GM23338 (cell line): ENCODE measurements around the gene LYPD4. TPM values are rescaled to one million over a fixed set of nuclear protein-coding genes. Genes with fewer than 3 reads are reported as not detected.

Experiments used
- ATAC-seq: fragments of 200-7000 bp; cut with Tn5 transposase; 3 replicates; pipeline ENCODE4 v1.9.1; 2020
- DNase-seq: peaks from one replicate; pipeline ENCODE4 v3.0.0-alpha.2; 2015; ENCODE audit warnings: low spot score
- H2AFZ ChIP-seq: fragments of 200-600 bp; sonication (generic); 2 replicates; pipeline ENCODE4 v1.8.0; 2016; ENCODE audit warnings: antibody characterized with exemption, mild to moderate bottlenecking, moderate library complexity
- H3F3A ChIP-seq: fragments of 200-600 bp; sonication (generic); replicated peaks from 2 replicates; pipeline ENCODE4 v1.8.0; 2017; ENCODE audit warnings: antibody characterized with exemption, mixed run types, low read depth
- H3K27ac ChIP-seq: fragments of 200-600 bp; sonication (generic); 2 replicates; pipeline ENCODE4 v1.6.1; 2016; ENCODE audit warnings: low read depth
- H3K27me3 ChIP-seq: fragments of 200-600 bp; sonication (generic); 2 replicates; pipeline ENCODE4 v1.8.0; 2016; ENCODE audit warnings: mild to moderate bottlenecking, mixed run types, moderate library complexity; ENCODE audit not compliant: insufficient read depth
- H3K36me3 ChIP-seq: fragments of 200-600 bp; sonication (generic); 2 replicates; pipeline ENCODE4 v1.8.0; 2016; ENCODE audit warnings: mild to moderate bottlenecking; ENCODE audit not compliant: insufficient read depth
- H3K4me1 ChIP-seq: fragments of 200-600 bp; sonication (generic); 2 replicates; pipeline ENCODE4 v1.8.0; 2016; ENCODE audit warnings: mild to moderate bottlenecking, moderate library complexity; ENCODE audit not compliant: insufficient read depth
- H3K4me2 ChIP-seq: fragments of 200-600 bp; sonication (generic); 2 replicates; pipeline ENCODE4 v1.7.1; 2017; ENCODE audit warnings: mixed run types
- H3K4me3 ChIP-seq: fragments of 200-600 bp; sonication (generic); 2 replicates; pipeline ENCODE4 v1.6.1; 2016; ENCODE audit warnings: mixed run types
- H3K79me2 ChIP-seq: fragments of 200-600 bp; sonication (generic); replicated peaks from 2 replicates; pipeline ENCODE4 v1.8.0; 2017; ENCODE audit warnings: mild to moderate bottlenecking; ENCODE audit not compliant: insufficient read depth
- H3K9me2 ChIP-seq: fragments of 200-600 bp; sonication (generic); 2 replicates; pipeline ENCODE4 v1.8.0; 2017; ENCODE audit not compliant: insufficient read depth
- H4K20me1 ChIP-seq: fragments of 200-600 bp; sonication (generic); replicated peaks from 2 replicates; pipeline ENCODE4 v1.8.0; 2017; ENCODE audit warnings: mild to moderate bottlenecking; ENCODE audit not compliant: insufficient read depth
- H3K27ac Mint-ChIP-seq: 2 replicates; pipeline ENCODE4 v1.8.0; 2020; ENCODE audit warnings: inconsistent platforms, mild to moderate bottlenecking, moderate library complexity, mixed read lengths
- H3K27me3 Mint-ChIP-seq: 3 replicates; pipeline ENCODE4 v1.8.0; 2022; ENCODE audit warnings: low read depth, mild to moderate bottlenecking, moderate library complexity, mixed read lengths, inconsistent platforms; ENCODE audit not compliant: insufficient read depth, poor library complexity
- H3K36me3 Mint-ChIP-seq: 3 replicates; pipeline ENCODE4 v1.8.0; 2021; ENCODE audit warnings: low read depth, mild to moderate bottlenecking, inconsistent platforms, moderate library complexity, mixed read lengths
- H3K4me1 Mint-ChIP-seq: 3 replicates; pipeline ENCODE4 v1.8.0; 2020; ENCODE audit warnings: mild to moderate bottlenecking, inconsistent platforms, mixed read lengths
- H3K4me3 Mint-ChIP-seq: 3 replicates; pipeline ENCODE4 v1.8.0; 2021; ENCODE audit warnings: moderate library complexity, mild to moderate bottlenecking, inconsistent platforms, mixed read lengths
- H3K9me3 Mint-ChIP-seq: 3 replicates; pipeline ENCODE4 v1.8.0; 2020; ENCODE audit warnings: moderate library complexity, mild to moderate bottlenecking, inconsistent platforms, mixed read lengths
- NANOG ChIP-seq: IDR thresholded peaks from 2 replicates; pipeline ENCODE4 v1.6.1; 2016; ENCODE audit warnings: antibody characterized with exemption, borderline replicate concordance
- POLR2AphosphoS5 ChIP-seq: IDR thresholded peaks from 2 replicates; pipeline ENCODE4 v1.6.1; 2016; ENCODE audit warnings: antibody characterized with exemption, low read depth
- ZNF114 ChIP-seq: fragments of 250-450 bp; sonication (Bioruptor Pico); IDR thresholded peaks from 2 replicates; pipeline ENCODE4 v1.5.0; 2020; ENCODE audit warnings: mild to moderate bottlenecking, moderate library complexity
- ZNF331 ChIP-seq: fragments of 250-450 bp; sonication (Bioruptor Pico); IDR thresholded peaks from 2 replicates; pipeline ENCODE4 v1.5.0; 2020; ENCODE audit warnings: low read depth, mild to moderate bottlenecking, moderate library complexity
- polyA plus RNA-seq: library from polyadenylated mRNA; unstranded; fragments of >200 nt; fragmentation: Nextera tagmentation; extraction: Ambion mirVana; gene quantifications from 2 replicates; pipeline ENCODE4 v1.2.1, GENCODE V29; 2016
- total RNA-seq: library from RNA; depleted of rRNA; stranded (reverse); fragments of >200 nt; shearing (Covaris generic); gene quantifications from 2 replicates; pipeline ENCODE4 v1.2.3, GENCODE V29; 2014
- TF ChIP-seq, protein P1 (sequence below), 2 experiments: fragments of 200-600 bp in 1 of 2; sonication (generic) in 1 of 2; conservative IDR thresholded peaks; 2 replicates each; pipeline versions ENCODE4 v1.5.1 to v1.6.1; 2016 to 2017; ENCODE audit warnings: antibody characterized with exemption in 2 of 2, low read depth in 2 of 2, mild to moderate bottlenecking in 2 of 2, moderate library complexity in 1 of 2
- TF ChIP-seq, protein P2 (sequence below): fragments of 250-450 bp; sonication (Bioruptor Pico); IDR thresholded peaks from 2 replicates; pipeline ENCODE4 v1.5.0; 2020; ENCODE audit warnings: mild to moderate bottlenecking, moderate library complexity
- TF ChIP-seq, protein P3 (sequence below): IDR thresholded peaks from one replicate; pipeline ENCODE4 v1.6.1; 2018; ENCODE audit warnings: antibody characterized with exemption; ENCODE audit not compliant: unreplicated experiment

The LYPD4 gene
- total and polyA plus RNA-seq, 2 experiments from 2014 or later: not detected

DNA sequence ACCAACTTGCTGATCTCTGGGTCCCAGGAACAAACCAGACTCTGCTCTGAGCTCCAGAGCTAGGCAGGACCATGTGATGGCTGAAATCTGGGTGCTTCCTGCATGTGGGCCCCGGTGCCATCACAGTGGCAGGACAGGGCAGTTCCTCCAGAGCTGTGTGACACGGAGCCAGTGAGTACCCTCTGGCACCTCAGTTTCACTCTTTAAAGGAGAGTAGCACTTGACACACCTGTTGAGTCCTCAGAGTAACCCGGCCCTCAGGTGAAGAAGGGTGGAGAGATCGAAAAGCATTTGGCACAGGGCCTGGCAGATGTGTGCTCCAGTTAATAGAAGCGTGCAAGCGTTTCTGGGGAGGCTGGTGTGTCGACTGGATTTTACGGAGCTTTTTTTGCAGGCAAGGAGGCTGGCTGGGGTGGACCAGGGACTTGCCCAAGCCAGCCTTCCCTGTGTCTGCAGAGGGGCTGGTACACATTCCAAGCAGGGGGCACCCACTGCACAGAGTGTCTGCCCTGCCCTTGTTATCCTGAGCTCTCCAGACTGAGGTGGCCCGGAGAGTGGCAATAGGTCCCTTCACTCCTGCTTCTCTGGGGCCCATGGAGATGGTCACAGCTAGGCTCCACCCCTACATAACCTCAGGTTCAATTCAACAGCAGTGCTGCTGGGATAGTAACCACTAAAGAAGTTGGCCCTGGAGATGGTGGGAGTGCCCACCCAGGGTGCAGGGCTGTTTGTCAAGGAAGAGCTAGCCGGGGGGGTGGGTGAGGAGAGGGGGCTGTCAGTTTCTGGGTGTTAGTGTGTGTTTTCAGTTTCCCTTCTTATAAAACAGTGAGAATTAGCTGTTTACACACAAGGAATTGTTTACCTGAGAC, 23.9 kb upstream of the LYPD4 start:
- H3K27ac Mint-ChIP-seq: peak overlapping the region; percentile 88
- no peaks in the 10 kb centered on the region for H3K27me3 ChIP-seq
- H4K20me1 ChIP-seq: peaks cover 61% of the 10 kb centered on the region
- H3K27me3 Mint-ChIP-seq: peaks cover 41% of the 10 kb centered on the region
- H3K36me3 Mint-ChIP-seq: peaks cover 86% of the 10 kb centered on the region
- DNase-seq (no peak), ATAC-seq (no peak)
- H3K4me3 ChIP-seq: no peak overlapping the region
- peaks cover 49% of the 10 kb centered on the region for H3K79me2 ChIP-seq
- peaks cover 70% of the 10 kb centered on the region for H3K36me3 ChIP-seq
- H2AFZ ChIP-seq: no peak overlapping the region
- H3K27ac ChIP-seq: peak overlapping the region; percentile 98
- no peak overlapping the region for H3K4me2 ChIP-seq
- no peak overlapping the region for H3K4me3 Mint-ChIP-seq
- peak; percentile 40 for TF ChIP-seq POLR2AphosphoS5
- TF ChIP-seq, protein P1, sequence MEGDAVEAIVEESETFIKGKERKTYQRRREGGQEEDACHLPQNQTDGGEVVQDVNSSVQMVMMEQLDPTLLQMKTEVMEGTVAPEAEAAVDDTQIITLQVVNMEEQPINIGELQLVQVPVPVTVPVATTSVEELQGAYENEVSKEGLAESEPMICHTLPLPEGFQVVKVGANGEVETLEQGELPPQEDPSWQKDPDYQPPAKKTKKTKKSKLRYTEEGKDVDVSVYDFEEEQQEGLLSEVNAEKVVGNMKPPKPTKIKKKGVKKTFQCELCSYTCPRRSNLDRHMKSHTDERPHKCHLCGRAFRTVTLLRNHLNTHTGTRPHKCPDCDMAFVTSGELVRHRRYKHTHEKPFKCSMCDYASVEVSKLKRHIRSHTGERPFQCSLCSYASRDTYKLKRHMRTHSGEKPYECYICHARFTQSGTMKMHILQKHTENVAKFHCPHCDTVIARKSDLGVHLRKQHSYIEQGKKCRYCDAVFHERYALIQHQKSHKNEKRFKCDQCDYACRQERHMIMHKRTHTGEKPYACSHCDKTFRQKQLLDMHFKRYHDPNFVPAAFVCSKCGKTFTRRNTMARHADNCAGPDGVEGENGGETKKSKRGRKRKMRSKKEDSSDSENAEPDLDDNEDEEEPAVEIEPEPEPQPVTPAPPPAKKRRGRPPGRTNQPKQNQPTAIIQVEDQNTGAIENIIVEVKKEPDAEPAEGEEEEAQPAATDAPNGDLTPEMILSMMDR (conservative IDR thresholded peaks at IDR 0.05; ENCODE audit: low read depth in 2 of 2): no peak
- peaks cover 88% of the 10 kb centered on the region for H3F3A ChIP-seq
- H3K9me3 Mint-ChIP-seq: no peaks in the 10 kb centered on the region
- peaks cover 22% of the 10 kb centered on the region for H3K4me1 Mint-ChIP-seq
- H3K4me1 ChIP-seq: peaks cover 21% of the 10 kb centered on the region
- no peaks in the 10 kb centered on the region for H3K9me2 ChIP-seq

DNA sequence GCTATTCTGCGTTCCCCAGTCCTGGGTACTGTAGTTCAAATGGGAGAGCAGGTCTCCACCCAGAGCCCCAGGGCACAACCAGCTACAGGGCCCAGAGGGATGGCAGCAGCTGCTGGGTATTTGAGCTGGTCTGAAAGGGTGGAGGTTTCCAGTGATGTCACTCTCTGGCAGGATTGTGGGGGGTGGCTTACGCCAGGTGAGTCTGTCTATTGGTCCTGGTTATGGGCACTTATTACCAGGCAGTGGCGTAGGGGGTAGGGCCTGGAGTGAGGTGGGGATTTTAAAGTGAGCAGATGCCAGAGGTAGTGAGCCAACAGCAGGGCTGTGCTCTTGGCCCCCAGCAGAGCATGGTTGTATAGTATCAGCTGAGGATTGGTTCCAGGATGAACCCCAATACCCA, 21.8 kb upstream of the LYPD4 start:
- Mint-ChIP-seq H3K36me3 (peaks cover 99% of the 10 kb centered on the region), H3K4me1 (peaks cover 41% of the 10 kb centered on the region), H3K27me3 (peaks cover 34% of the 10 kb centered on the region), H3K9me3 (no peaks in the 10 kb centered on the region), H3K4me3 (0 out of 3 replicates have a peak overlapping the region, but pooled peaks have one; percentile 17), H3K27ac (peak overlapping the region; percentile 90)
- Histone ChIP-seq H3K36me3 (peaks cover 90% of the 10 kb centered on the region), H3K79me2 (peaks cover 70% of the 10 kb centered on the region), H3K4me1 (peaks cover 42% of the 10 kb centered on the region), H4K20me1 (peaks cover 81% of the 10 kb centered on the region), H3K4me3 (no peak overlapping the region), H2AFZ (no peak overlapping the region), H3K27me3 (no peaks in the 10 kb centered on the region), H3K4me2 (peak overlapping the region; percentile 32; the same call in 1 of the 2 replicates), H3K27ac (peak overlapping the region; percentile 98), H3K9me2 (no peaks in the 10 kb centered on the region), H3F3A (peaks cover 93% of the 10 kb centered on the region)
- DNase-seq (no peak), ATAC-seq (peak; percentile 2; the same call in 2 of the 3 replicates)
- TF ChIP-seq, protein P2, sequence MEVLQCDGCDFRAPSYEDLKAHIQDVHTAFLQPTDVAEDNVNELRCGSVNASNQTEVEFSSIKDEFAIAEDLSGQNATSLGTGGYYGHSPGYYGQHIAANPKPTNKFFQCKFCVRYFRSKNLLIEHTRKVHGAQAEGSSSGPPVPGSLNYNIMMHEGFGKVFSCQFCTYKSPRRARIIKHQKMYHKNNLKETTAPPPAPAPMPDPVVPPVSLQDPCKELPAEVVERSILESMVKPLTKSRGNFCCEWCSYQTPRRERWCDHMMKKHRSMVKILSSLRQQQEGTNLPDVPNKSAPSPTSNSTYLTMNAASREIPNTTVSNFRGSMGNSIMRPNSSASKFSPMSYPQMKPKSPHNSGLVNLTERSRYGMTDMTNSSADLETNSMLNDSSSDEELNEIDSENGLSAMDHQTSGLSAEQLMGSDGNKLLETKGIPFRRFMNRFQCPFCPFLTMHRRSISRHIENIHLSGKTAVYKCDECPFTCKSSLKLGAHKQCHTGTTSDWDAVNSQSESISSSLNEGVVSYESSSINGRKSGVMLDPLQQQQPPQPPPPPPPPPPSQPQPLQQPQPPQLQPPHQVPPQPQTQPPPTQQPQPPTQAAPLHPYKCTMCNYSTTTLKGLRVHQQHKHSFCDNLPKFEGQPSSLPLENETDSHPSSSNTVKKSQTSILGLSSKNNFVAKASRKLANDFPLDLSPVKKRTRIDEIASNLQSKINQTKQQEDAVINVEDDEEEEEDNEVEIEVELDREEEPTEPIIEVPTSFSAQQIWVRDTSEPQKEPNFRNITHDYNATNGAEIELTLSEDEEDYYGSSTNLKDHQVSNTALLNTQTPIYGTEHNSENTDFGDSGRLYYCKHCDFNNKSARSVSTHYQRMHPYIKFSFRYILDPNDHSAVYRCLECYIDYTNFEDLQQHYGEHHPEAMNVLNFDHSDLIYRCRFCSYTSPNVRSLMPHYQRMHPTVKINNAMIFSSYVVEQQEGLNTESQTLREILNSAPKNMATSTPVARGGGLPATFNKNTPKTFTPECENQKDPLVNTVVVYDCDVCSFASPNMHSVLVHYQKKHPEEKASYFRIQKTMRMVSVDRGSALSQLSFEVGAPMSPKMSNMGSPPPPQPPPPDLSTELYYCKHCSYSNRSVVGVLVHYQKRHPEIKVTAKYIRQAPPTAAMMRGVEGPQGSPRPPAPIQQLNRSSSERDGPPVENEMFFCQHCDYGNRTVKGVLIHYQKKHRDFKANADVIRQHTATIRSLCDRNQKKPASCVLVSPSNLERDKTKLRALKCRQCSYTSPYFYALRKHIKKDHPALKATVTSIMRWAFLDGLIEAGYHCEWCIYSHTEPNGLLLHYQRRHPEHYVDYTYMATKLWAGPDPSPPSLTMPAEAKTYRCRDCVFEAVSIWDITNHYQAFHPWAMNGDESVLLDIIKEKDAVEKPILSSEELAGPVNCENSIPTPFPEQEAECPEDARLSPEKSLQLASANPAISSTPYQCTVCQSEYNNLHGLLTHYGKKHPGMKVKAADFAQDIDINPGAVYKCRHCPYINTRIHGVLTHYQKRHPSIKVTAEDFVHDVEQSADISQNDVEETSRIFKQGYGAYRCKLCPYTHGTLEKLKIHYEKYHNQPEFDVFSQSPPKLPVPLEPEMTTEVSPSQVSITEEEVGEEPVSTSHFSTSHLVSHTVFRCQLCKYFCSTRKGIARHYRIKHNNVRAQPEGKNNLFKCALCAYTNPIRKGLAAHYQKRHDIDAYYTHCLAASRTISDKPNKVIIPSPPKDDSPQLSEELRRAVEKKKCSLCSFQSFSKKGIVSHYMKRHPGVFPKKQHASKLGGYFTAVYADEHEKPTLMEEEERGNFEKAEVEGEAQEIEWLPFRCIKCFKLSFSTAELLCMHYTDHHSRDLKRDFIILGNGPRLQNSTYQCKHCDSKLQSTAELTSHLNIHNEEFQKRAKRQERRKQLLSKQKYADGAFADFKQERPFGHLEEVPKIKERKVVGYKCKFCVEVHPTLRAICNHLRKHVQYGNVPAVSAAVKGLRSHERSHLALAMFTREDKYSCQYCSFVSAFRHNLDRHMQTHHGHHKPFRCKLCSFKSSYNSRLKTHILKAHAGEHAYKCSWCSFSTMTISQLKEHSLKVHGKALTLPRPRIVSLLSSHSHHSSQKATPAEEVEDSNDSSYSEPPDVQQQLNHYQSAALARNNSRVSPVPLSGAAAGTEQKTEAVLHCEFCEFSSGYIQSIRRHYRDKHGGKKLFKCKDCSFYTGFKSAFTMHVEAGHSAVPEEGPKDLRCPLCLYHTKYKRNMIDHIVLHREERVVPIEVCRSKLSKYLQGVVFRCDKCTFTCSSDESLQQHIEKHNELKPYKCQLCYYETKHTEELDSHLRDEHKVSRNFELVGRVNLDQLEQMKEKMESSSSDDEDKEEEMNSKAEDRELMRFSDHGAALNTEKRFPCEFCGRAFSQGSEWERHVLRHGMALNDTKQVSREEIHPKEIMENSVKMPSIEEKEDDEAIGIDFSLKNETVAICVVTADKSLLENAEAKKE (CRISPR knock-in tag): no peak
- TF ChIP-seq ZNF331 (CRISPR knock-in tag): no peak
- TF ChIP-seq, protein P3, sequence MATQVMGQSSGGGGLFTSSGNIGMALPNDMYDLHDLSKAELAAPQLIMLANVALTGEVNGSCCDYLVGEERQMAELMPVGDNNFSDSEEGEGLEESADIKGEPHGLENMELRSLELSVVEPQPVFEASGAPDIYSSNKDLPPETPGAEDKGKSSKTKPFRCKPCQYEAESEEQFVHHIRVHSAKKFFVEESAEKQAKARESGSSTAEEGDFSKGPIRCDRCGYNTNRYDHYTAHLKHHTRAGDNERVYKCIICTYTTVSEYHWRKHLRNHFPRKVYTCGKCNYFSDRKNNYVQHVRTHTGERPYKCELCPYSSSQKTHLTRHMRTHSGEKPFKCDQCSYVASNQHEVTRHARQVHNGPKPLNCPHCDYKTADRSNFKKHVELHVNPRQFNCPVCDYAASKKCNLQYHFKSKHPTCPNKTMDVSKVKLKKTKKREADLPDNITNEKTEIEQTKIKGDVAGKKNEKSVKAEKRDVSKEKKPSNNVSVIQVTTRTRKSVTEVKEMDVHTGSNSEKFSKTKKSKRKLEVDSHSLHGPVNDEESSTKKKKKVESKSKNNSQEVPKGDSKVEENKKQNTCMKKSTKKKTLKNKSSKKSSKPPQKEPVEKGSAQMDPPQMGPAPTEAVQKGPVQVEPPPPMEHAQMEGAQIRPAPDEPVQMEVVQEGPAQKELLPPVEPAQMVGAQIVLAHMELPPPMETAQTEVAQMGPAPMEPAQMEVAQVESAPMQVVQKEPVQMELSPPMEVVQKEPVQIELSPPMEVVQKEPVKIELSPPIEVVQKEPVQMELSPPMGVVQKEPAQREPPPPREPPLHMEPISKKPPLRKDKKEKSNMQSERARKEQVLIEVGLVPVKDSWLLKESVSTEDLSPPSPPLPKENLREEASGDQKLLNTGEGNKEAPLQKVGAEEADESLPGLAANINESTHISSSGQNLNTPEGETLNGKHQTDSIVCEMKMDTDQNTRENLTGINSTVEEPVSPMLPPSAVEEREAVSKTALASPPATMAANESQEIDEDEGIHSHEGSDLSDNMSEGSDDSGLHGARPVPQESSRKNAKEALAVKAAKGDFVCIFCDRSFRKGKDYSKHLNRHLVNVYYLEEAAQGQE: no peak
- TF ChIP-seq NANOG: no peak
- TF ChIP-seq ZNF114 (CRISPR knock-in tag): no peak
